Testis (tissue), 2 donors: ENCODE measurements around the gene ELFN2.

Source experiments
- POLR2A ChIP-seq: fragments of 450-650 bp; IDR thresholded peaks from one replicate; pipeline ENCODE4 v1.6.1; 2017; ENCODE audit warnings: antibody characterized with exemption, mild to moderate bottlenecking, moderate library complexity
- TF ChIP-seq, protein P1 (sequence below), 3 experiments: fragments of 450-650 bp in 2 of 3; fragments of 200-600 bp in 1 of 3; sonication (generic) in 1 of 3; IDR thresholded peaks; one replicate each; pipeline ENCODE4 v1.5.1; 2016 to 2019; ENCODE audit warnings: antibody characterized with exemption in 3 of 3, mild to moderate bottlenecking in 2 of 3, moderate library complexity in 1 of 3

DNA sequence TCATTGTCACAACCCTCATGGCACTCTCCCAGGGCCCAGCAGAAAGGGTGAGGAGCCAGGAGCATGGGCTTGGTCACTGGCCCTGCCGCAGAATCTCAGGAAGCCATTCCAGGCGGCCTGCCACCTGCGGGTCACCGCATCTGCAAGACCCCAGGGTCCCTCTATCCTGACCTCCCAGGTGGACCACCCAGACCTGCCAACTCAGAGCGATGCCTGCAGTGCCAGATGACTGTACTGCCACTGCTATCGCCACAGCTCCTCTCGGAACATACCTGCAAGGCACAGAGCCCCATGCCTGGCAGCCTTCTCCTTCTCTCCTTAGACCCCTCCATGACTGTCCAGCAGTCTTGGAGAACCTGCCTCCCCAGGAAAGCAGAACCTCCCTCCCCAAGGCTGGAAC lies 26.4 kb upstream of the ELFN2 start:
- TF ChIP-seq, protein P1, sequence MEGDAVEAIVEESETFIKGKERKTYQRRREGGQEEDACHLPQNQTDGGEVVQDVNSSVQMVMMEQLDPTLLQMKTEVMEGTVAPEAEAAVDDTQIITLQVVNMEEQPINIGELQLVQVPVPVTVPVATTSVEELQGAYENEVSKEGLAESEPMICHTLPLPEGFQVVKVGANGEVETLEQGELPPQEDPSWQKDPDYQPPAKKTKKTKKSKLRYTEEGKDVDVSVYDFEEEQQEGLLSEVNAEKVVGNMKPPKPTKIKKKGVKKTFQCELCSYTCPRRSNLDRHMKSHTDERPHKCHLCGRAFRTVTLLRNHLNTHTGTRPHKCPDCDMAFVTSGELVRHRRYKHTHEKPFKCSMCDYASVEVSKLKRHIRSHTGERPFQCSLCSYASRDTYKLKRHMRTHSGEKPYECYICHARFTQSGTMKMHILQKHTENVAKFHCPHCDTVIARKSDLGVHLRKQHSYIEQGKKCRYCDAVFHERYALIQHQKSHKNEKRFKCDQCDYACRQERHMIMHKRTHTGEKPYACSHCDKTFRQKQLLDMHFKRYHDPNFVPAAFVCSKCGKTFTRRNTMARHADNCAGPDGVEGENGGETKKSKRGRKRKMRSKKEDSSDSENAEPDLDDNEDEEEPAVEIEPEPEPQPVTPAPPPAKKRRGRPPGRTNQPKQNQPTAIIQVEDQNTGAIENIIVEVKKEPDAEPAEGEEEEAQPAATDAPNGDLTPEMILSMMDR (IDR thresholded peaks at IDR 0.05) = no peak
- no peak for TF ChIP-seq POLR2A
